Activated T-cell treated with anti-CD3 and anti-CD28 coated beads for 48 hours (primary cell): ENCODE data around the gene ATP10A.

ENCODE experiments used
- DNase-seq: peaks from one replicate; pipeline ENCODE4 v3.0.0-alpha.2; 2020; ENCODE audit warnings: low read depth

Gene ATP10A

DNA sequence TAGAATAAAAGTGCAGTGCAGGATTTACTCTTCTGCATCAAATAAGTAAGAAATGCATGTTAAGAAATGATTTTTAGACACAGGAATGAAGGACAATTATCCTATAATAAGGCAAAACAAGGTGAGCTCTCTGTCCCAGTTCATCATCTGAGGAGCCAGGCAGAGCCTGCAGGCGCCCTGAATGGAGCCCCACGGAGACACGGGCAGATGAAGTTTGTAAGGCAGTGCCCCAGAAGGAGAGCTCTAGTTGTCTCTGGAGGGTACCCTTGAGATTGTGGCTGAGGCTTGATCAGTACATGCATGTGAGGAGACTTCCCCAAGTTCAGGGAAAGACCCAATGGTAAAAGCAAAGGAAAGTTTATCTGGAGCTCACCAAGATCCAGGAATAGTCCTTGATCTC lies 50.3 kb downstream of the ATP10A start:
- DNase-seq = no peak

DNA sequence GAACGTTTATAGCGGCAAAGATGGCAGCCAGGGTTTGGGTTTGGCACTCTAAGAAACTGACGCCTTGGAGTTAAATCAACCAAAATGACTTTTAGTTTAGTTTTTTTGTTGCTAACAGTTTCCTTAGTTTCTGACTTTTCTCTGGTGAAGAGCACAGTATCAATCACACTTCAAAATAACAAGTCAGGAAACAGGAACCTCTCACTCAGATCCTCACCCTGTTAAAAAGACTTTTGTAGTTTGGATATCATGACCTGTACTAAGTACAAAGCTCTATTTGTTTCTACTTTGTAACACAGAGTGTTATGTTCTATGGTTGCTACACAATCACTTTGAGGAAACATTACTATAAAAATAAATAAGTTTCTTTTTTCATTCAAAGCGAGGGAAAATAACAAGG lies 51.1 kb downstream of the ATP10A start:
- no peak for DNase-seq

DNA sequence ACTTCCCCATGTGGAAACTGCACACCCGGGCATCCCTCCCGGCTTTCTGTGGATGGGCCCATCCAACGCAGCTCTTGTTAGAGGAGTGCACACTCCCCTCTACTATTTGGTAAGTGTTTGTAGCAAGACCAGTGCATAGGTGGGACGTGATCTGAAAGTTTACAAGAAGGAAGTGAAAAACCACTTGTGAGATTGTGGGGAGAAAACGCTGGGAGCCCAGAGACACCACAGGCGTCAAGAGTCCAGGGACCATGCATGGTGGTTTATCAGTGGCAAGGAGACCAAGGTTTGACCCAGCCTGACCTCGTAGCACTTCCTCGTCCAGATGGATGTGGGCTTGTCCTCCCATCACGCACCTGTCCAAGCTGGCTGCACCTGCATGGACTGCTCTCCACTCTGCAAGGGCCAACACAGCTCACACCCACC lies 51.6 kb downstream of the ATP10A start:
- no peak for DNase-seq

DNA sequence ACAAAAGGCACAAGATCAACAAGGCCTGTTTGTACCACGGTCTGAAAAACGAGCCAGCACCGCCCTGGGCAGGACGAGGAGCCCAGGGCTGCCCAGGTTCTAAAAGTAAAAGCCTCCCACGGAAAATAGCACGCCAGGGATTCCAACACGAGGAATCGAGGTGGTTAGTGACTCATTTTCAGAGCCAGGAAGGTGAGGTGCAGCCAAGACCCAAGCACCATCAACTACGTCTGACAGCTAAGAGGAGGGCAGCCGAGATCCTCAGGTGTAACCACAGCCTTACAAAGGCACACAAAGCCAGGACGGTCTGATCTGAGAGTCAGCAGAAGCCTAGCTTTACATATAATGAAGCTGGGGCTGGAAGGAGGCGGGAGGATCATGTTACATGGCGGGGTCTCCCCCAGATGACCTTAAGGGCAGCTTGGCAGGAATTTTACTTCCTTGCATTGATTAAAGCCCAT lies 52.5 kb downstream of the ATP10A start:
- no peak for DNase-seq

DNA sequence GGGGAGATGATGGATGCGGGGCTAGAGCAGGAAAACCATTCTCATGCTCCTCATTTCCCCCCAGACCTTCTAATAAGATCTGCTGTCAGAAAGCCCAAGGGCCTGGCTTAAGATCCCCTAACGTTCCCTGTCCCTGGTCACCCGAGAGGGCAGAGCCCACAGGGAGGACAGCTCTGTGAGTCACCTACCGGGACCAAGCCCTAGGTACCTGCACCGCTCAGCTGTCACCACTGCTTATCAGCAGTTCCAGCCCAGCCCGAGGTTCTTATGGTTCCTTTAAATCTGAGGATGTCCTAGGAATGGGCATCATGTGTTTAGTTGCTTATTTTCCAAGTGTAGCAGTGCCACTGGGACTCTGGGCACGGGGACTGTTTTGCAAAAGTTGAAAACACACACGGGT lies 53.0 kb downstream of the ATP10A start:
- no peak for DNase-seq

DNA sequence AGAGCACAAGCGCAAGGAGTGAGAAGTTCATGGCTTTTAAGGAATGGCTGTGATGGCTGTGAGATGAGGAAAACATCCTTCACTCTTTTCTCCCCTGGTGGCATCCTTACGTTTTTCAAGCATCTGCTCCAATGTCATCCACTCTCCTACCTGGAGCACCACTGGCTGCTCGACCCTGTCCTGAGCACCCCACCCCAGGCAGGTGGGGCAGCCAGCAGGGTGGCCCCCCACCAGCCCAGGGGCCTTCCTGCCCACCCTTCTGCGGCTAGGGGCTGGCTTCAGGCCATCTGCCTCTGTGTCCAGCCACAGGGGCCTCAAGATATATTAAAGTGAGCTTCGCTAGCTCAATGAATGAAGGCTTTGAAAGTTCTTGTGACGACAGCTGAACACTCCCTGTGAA lies 56.1 kb downstream of the ATP10A start:
- no peak for DNase-seq

DNA sequence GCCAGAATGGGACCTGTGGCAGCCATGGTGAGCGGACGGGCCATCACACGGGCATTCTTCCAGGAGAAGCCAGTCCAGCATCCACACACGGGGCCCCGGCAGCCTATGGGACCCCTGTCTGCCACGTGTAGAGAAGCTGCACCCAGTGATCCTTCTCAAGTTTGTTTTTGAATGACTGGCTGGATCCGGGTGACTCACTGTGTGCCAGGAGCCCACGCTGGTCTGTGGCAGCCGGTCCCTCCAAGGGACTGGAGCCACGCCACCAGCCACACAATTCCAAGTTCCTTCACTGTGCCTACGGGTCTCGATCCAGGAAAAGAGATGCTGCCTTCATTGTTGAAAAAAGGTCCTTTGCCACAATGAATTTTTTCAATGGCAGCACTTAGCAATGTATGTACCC lies 58.1 kb downstream of the ATP10A start:
- no peak for DNase-seq

DNA sequence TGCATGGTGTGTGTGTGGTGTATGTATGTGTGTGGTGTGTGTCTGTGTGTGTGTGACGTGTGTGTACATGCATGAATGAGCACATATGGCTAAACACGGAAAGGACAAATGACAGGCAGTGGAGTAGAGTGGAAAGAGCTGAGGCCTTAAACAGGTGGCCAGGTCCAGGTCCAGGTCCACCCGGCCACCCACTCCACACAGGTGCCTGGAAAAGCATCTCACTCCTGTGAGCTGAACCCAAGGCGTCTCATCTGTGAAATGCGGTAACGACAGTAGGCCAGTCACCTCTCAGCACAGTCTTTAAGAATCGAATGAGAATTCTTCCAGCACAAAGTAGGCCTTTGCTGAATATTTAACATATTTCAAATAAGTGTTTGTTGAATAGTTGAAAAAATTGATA lies 58.7 kb downstream of the ATP10A start:
- no peak for DNase-seq

DNA sequence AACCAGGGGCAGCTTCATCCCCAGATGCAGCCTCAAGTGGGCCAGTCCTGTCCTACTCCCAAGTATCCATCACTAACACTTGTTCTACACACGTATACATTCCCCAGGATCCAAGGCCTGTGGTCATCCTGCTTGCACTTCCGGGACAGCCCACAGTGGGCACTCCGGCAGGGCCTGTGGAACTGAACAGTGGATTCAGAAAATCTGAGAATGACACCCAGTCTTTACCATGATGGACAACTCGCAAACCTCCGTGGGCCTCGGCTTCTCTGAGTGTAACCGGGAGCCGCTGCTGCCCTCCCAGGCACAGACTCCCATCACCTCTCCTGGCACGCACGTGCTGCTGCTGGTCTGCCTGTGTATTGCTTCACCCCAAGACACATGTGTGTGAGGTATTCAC lies 59.6 kb downstream of the ATP10A start:
- no peak for DNase-seq

DNA sequence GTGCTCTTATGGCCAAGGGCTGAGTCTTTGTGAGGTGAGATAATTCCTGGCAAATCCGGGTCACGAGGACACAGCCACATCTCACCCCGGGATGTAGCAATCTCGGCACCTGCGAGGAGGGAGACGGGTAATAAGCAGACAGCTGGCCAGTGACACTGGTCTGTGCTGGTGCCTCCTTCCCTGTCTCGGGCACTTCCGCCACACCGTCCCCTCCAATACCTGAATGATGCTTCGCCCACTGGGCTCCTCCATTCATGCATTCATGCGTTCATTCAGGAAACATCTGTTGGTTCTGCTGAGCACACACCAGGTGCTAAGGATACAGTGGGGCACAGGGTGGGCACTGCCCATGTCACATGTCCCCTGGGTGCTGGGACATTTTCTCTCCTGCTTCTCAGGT lies 60.1 kb downstream of the ATP10A start:
- no peak for DNase-seq

DNA sequence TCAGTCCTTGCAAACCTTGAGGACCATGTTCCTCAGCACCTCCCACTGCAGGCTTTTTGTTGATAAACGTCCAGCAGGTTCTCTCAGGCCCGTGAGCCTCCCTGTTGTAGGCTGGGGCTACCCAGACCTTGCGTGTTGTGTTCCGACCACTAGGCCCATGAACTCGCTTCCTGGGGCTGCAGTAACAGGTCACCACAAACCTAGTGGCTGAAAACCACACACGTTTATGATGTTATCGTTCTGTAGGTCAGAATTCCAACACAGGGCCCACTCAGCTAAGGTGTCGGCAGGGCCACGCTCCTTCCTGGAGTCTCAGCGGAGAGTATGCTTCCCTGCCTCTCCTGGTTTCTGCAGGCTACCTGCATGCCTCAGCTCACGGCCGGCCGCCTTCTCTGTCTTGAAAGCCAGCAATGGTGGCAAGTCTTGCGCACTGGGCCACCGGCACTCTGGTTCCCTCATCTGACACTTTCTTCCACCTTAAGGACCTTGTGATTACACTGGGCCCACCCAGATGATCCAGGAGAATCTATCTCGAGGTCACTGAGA lies 60.8 kb downstream of the ATP10A start:
- no peak for DNase-seq

DNA sequence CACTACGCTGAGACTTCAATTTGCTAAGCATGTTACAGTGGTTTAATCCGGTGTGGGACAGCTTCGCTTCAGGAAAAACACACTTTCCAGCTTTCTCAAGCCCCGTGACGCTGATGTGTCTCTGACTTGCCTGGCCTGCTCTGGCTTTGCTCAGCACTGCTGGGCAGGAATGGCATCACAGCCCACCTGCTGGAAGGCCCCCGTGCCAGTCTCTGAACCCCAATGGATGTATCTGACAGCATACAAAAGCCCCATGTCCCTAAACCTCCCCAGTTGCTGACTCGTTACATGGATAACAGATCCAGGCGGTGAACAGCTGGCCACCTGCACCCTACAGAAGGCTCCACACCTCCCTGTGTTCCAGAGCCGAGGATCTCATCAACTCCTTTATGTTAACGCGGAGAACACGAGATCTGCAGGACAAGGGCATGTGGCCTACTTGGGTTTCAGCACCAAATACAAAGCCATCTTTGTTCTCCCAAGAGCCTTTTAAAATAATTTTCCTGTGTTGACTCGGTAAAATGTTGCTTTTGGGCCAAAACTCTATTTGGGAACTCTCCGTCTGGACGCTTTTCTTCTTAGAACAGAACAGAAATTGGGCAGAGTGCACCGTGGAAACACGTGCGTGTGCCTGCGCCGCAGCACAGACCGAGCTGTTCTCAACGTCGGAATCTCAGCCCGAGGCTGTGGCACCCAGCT lies 61.4 kb downstream of the ATP10A start:
- no peak for DNase-seq

DNA sequence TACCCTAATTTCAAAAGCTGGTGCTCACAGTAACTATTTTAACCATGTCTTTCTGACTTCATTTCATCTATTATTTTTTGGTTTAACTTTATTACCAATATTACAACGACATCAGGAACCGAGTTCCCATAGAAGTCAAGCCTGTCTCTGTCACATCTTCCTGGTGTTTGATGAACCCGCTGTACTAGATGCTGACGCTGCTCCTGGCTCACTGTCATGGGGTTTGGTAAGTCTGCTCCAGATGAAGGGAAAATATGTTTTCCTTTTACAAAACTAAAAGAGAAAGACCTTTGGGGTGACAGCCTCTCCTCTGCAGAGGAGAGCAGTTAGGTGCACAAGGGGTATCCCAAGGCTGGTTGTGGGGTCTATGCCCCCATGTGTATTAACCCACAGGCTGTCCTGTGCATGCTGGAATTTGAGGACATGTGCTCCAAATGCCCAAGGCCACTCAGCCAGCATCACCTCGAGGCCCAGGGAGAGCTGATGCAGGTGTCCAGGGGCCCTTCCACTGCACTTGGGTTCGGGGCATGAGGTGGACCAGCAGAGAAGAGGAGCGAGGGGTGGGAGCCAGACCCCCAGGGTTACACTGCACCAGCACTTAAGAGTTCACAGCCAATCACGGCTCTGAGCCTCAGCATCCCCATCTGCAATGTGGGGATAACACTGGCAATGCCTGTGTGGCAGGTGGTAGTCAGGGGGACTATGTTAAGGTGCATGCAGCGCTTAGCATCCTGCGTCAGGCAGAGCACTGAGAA lies 62.2 kb downstream of the ATP10A start:
- DNase-seq = no peak

DNA sequence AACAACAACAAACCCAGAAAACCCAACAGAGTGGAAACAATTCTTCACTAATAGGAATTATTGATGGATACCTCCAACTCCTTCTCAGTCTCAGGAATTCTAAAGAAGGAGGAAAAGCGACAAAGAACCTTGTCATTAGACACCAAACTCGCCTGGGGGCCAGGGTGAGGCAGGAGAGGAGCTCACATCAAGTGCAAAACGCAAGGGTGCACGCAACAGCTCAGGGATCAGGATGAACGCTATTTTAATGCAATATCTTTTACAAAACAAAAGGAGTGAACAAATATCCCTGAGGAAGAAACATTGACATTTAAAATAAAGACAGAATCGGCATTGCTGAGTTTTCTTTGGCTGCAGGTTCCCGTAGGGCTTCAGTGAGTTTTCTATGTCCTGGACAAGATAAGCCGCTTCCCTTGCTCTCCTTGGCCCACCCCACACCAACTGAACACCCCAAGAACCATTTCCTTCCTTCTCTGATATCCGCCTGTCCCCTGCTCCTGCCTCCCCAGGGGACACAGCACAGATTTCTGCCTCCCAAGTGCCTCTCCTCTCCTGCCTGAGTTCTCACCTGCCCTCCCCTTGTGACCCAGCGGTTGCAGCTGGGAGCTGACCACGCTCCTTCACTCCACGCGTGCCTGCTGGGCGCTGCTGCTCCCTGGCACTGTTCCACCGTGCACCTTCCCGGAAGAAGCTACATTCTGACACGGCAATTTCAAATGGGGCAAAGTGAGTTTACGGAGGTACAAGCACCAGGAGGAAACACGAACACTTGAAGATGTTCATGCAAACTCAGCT lies 63.0 kb downstream of the ATP10A start:
- DNase-seq = no peak

DNA sequence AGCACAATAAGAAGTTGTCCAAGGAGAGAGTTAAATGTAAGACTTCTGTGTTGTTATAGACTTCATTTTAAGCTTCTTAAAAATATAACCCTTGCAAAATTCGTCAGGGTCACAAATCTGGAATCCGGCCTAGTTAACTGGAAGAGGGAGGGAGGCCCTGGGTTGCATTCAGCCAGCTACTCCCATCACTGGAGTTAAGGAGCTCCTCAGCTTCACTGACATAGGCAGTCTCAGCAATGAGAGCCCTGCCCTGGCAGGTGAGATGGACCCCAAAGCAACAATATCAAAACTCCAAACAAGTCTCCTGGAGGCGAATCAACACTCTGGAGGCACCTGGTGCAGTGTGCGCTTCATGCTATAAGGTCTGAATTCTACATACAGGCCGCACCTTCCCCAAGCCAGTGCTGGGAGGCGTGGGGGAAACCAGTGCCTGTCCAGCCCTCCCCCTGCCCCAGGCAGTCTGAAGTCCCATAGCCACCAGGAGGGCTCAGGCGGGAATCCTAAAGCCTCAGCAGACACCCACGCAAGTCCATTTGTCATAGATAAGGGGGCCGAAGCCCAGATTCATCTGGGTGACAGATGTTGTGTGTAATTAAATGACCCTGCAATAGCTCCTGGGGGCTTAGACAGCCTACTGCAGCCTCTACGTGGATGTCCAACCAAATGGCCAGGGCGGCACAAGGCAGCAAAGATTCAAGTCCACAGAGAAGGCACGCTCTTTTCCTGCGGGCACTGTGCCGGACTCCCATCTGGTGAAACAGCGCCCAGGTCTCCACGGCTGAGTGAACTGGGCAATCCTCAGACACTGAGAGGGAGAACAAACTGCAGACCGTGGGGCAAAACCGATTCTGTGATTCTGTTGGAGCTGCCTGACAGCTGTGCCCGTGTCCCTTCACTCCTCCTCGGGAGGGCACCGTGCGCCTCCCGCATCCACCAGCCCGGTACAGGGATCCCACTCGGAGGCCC lies 64.9 kb downstream of the ATP10A start:
- no peak for DNase-seq

DNA sequence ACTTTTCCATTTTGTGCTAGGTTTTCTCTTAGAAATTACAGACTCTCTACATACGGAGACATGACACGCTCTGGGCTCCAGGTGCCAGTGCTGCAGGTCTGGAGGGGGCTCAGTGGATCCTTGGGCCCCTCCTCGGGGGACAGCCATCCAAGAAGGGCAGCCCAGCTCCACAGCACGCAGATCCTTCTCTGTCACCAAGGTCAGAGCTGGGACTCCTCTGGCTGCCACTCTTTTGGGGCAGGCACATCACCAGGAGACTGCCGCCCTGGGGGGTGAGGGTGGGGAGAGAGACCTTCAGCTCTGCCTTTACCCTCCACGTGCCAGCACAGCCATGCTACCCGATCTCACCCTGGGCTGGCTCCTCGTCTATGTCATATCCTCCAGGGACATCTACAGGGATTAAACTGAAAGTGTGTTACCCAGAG lies 65.6 kb downstream of the ATP10A start:
- no peak for DNase-seq

DNA sequence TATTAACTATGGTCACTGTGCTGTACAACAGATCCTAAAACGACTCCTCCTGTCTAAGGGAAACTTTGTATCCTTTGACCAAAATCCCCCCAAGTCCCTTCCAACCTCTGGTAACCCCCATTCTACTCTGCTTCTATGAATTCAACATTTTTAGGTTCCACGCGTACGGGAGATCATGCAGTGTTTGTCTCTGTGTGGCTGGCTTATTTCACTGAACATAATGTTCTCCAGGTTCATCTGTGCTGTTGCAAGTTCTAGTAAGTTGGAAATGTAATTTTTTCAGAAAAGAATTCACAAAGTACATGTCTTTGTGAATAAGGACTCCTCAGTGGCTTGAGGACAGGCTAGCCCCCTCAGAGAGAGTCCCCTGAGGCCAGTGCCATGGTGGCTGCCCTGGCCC lies 66.1 kb downstream of the ATP10A start:
- no peak for DNase-seq

DNA sequence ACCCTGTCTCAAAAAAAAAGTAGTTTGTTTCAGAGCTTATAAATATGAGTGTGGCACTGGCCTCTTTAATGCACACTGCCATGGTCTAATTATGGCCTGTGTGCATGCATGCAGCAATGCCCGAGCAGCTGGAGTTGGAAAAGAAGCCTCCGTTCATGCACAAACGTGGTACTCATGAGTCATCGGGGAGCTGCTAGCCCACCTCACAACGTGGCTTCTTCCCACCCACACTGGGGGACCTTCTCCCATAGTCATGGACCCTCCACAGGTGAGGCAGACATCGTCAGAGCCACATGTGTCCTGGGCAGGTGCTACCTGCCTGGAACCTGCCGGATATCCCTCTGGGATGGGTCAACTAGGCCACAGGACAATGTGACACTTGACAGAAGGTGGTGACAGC lies 66.7 kb downstream of the ATP10A start:
- DNase-seq = no peak

DNA sequence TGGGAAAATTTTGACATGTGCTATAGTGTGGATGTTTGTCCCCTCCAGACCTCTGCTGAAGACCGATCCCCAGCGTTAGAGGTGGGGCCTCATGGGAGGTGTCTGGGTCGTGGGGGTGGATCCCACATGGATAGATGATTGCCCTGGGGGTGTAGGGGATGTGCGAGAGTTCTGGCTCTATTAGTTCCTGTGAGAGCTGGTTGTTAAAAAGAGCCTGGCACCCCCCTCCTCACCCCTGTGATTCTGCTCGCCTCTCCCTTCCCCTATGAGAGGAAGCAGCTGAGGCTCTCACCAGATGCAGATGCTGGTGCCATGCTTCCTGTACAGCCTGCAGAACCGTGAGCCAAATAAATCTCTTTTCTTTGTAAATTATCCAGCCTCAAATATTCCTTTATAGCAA lies 67.4 kb downstream of the ATP10A start:
- DNase-seq = no peak

DNA sequence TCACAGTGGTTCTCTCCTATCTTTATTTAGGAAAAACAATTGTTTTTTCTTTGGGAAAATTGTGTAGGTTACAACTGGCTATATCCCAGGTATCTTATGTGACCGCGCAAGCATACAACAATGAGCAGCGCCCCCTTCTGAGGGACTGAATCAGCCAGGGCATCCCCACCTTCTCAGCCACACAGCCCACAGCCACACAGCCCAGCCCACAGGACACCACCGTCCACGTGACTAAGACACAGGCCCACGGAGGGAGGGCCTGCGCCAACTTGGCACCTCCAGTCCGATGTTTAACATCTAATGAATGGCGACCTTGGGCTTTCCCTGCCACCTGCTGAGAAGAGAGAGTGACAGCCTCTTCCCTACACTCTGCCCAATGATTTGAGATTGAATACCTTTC lies 68.1 kb downstream of the ATP10A start:
- no peak for DNase-seq

DNA sequence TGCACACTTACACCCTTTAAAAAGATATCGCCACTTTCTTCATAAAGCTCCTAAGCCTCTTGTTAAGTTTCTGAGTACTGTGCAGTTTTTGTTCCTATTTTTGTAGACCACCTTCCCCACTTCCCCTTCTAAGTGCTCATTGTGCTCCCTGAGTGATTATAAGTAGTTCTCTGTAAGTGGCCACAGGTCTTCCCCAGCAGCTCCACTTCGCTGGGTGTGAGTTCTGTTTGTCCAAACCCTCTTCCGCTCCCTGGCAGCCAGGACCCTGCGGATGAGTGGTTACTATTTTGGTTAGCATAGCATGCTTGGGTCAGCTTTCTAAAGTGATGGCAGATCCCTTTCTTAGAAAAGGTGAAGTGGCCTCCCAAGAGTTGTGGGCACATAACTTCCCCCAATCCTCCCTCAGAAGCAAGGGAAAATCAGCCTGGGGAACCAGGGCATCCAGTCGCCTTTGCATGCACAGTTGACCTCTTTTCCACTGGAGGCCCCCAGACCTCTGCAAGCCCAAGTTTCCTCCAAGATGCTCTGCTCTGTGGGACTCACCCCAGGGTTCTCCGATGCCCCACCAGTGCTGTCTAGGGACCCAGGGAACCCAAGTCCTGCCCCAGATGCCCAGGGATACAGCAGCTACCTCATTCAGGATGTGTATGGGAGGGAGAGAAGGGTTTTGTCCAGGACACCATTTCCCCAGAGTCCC lies 69.6 kb downstream of the ATP10A start:
- no peak for DNase-seq
